Measurements from ENCODE around the gene TMEM154.

Gene TMEM154

DNA sequence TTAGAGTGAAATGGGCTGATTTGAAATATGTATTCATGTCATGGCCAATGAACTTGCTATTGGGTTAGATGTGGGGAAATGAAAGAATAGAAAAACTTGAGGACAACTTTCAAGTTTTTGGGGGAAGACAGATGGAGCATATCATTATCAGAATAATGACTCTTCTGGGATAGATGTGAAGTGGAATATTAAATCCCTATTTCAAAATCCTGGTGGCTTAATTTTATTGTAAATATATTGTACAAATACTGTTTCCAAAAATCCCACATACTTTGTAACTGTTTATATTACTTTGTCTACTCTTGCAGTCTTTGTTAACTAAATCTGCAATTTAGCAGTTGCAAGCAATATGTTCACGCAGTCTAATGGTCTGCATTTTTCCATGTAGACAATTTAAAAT lies 108.0 kb downstream of the TMEM154 start:
- Histone ChIP-seq H3K27me3 (ENCODE audit: insufficient read depth, low read length) (no peaks in the 10 kb centered on the region), H2AFZ (ENCODE audit: low read length) (no peak overlapping the region), H3F3A (ENCODE audit: insufficient read depth, low read length) (no peaks in the 10 kb centered on the region), H3K9ac (ENCODE audit: low read length) (no peak overlapping the region), H3K4me2 (ENCODE audit: low read length) (no peak overlapping the region), H3K4me3 (ENCODE audit: low read depth, low read length, poor library complexity, severe bottlenecking) (no peak overlapping the region), H3K9me3 (ENCODE audit: low read length) (no peaks in the 10 kb centered on the region), H4K20me1 (ENCODE audit: insufficient read depth, low read length) (no peaks in the 10 kb centered on the region), H3K36me3 (ENCODE audit: insufficient read depth, low read length) (no peaks in the 10 kb centered on the region), H3K79me2 (ENCODE audit: insufficient read depth, low read length) (no peaks in the 10 kb centered on the region), H3K9me2 (ENCODE audit: low read depth, low read length) (no peaks in the 10 kb centered on the region), H3K4me1 (ENCODE audit: insufficient read depth, low read length, severe bottlenecking) (peaks cover 4% of the 10 kb centered on the region), H3K27ac (ENCODE audit: low read depth, low read length, poor library complexity, severe bottlenecking) (no peak overlapping the region)
- no peak for TF ChIP-seq EZH2 (IDR thresholded peaks at IDR 0.05; ENCODE audit: borderline replicate concordance, low read length)
- TF ChIP-seq, protein P1, sequence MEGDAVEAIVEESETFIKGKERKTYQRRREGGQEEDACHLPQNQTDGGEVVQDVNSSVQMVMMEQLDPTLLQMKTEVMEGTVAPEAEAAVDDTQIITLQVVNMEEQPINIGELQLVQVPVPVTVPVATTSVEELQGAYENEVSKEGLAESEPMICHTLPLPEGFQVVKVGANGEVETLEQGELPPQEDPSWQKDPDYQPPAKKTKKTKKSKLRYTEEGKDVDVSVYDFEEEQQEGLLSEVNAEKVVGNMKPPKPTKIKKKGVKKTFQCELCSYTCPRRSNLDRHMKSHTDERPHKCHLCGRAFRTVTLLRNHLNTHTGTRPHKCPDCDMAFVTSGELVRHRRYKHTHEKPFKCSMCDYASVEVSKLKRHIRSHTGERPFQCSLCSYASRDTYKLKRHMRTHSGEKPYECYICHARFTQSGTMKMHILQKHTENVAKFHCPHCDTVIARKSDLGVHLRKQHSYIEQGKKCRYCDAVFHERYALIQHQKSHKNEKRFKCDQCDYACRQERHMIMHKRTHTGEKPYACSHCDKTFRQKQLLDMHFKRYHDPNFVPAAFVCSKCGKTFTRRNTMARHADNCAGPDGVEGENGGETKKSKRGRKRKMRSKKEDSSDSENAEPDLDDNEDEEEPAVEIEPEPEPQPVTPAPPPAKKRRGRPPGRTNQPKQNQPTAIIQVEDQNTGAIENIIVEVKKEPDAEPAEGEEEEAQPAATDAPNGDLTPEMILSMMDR (IDR thresholded peaks at IDR 0.05; ENCODE audit: low read length): no peak

DNA sequence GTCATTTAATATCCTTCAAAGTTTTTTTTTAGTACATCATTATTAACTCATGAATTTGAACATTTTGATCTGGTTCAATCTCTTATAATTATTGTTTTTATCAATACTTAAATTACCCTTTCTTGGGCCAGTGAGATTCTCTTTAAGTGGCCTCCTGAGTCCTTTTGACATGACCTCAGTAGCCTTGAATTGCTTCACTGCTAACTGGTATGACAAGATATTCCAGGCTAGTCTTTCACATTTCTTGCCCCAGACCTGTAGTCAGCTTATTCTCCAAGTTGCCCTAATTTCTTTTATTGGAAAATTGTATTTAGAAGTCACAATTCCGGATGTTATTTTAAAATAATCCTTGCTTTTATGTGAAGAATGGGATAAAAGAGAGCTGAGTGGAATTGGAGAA lies 108.5 kb downstream of the TMEM154 start:
- H3K9me3 ChIP-seq (ENCODE audit: low read length): no peaks in the 10 kb centered on the region
- TF ChIP-seq, protein P1 (IDR thresholded peaks at IDR 0.05; ENCODE audit: low read length): no peak
- no peak for TF ChIP-seq EZH2 (IDR thresholded peaks at IDR 0.05; ENCODE audit: borderline replicate concordance, low read length)
- H3K9ac ChIP-seq (ENCODE audit: low read length): no peak overlapping the region
- H3K4me1 ChIP-seq (ENCODE audit: insufficient read depth, low read length, severe bottlenecking): peaks cover 4% of the 10 kb centered on the region
- no peak overlapping the region for H2AFZ ChIP-seq (ENCODE audit: low read length)
- H3K36me3 ChIP-seq (ENCODE audit: insufficient read depth, low read length): no peaks in the 10 kb centered on the region
- H3K79me2 ChIP-seq (ENCODE audit: insufficient read depth, low read length): no peaks in the 10 kb centered on the region
- no peak overlapping the region for H3K4me2 ChIP-seq (ENCODE audit: low read length)
- no peaks in the 10 kb centered on the region for H3K27me3 ChIP-seq (ENCODE audit: insufficient read depth, low read length)
- no peak overlapping the region for H3K4me3 ChIP-seq (ENCODE audit: low read depth, low read length, poor library complexity, severe bottlenecking)
- H3F3A ChIP-seq (ENCODE audit: insufficient read depth, low read length): no peaks in the 10 kb centered on the region
- no peaks in the 10 kb centered on the region for H4K20me1 ChIP-seq (ENCODE audit: insufficient read depth, low read length)
- no peak overlapping the region for H3K27ac ChIP-seq (ENCODE audit: low read depth, low read length, poor library complexity, severe bottlenecking)
- H3K9me2 ChIP-seq (ENCODE audit: low read depth, low read length): no peaks in the 10 kb centered on the region

Measured in OCI-LY1 (cell line).